Measurements from ENCODE around the gene MTMR6.

DNA sequence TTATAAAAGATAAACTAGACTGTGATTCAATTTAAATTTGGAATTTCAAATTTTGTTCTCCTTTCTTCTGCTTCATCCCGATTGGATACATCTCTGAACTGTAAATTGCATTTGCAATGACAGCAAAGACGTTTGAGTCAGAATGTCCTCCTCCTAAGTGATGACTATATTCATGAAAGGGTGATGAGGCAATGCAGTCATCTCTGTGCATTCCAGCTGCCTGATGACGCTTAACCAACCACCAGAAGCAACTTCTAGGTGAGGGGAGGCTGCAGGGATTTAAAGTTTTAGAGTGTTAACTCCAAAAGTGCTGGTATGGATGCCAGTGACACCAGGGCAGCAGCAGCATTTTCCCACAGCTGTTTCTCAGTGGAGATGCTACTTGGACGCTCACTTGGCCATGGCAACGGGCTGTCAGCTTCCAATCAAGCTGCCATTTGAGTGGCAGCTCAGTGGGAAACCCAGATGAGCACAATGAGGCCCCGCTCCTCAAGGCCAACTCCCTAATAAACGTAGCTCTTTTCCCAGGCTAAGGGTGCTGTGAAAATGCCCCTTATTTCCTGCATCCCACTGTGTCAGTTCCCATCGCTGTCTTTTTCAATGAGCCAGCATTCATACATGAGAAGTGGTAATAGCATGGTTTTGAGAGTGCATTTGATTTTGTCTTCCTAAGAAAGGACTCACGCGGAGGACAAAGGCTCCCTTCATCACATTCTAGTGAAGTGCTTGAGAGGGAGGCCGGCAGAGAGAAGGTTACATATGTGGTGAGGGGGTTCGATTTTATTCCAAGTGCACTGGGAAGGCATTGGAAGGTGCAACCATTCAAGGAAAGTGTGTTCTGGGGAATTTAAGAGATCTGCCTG, 70.0 kb downstream of the MTMR6 start:
- TF ChIP-seq, protein P1, sequence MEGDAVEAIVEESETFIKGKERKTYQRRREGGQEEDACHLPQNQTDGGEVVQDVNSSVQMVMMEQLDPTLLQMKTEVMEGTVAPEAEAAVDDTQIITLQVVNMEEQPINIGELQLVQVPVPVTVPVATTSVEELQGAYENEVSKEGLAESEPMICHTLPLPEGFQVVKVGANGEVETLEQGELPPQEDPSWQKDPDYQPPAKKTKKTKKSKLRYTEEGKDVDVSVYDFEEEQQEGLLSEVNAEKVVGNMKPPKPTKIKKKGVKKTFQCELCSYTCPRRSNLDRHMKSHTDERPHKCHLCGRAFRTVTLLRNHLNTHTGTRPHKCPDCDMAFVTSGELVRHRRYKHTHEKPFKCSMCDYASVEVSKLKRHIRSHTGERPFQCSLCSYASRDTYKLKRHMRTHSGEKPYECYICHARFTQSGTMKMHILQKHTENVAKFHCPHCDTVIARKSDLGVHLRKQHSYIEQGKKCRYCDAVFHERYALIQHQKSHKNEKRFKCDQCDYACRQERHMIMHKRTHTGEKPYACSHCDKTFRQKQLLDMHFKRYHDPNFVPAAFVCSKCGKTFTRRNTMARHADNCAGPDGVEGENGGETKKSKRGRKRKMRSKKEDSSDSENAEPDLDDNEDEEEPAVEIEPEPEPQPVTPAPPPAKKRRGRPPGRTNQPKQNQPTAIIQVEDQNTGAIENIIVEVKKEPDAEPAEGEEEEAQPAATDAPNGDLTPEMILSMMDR (IDR thresholded peaks at IDR 0.05; ENCODE audit: low read length), result no peak
- no peak for TF ChIP-seq EZH2 (IDR thresholded peaks at IDR 0.05; ENCODE audit: borderline replicate concordance, low read length)

Measured in OCI-LY1 (cell line).